ENCODE measurements around the gene CAMK2G. TPM values are rescaled to one million over a fixed set of nuclear protein-coding genes. Genes with fewer than 3 reads are reported as not detected.

CAMK2G gene
- polyA plus RNA-seq, 2 of the 4 experiments (the other 2 are of a cell fraction), result 22.6 to 25.5 TPM

DNA sequence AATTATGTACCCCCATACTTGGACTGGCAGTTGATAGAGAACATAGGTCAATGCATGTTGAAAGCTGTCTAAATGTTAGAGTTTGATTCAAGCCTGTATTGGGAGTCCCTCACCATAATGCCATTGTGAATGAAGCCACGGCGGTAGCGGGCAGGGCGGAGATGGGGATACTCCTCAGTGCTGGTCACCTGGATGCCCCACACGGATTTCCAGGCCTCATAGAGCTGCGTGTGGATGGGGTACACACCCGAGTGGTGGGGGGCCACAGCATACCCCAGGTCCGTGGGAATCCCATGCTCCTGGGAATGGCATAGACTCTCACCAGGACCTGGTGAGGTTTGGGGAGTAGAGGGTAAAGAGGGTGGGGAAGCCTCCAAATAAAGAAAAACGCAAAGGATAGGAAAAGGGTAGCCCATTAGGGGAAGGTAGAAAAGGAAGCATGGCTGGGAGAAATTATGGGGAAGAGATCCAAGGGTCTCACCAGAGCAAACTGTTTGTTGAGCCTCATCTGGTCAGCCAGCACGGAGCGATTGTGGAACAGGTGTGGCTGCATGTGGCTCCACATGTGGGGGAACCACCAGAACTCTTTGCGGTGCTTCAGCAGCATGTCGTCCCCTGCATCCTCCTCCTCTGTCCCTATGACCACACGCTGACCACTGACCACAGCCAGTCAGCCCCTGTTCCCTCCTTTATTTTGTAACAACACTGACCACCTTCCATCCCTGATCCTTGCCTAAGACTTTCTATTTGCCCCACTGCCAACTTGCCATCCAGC lies 68.0 kb downstream of the CAMK2G start:
- FAIRE-seq, result no peak
- Histone ChIP-seq H3K9me3 (no peaks in the 10 kb centered on the region), H3K4me3 (no peak overlapping the region), H3K4me1 (peaks cover 14% of the 10 kb centered on the region; the same call in 2 of the 3 replicates), H3K4me2 (no peak overlapping the region), H3K27ac (no peak overlapping the region)
- ATAC-seq, result no peak
- ChIA-PET CTCF (interaction anchor here (1.0 to 1.6 kb wide), 3 partner anchors 12 to 19 kb away, joined by 3 to 5 read pairs (median 5); no protein-coding TSS in a partner anchor), POLR2A (interaction anchor here (1.1 kb wide), 1 partner anchor 11 kb away, joined by 3 read pairs; no protein-coding TSS in a partner anchor)
- DNase-seq (ENCODE audit: low read depth in 1 of 2, low spot score in 1 of 2), result no peak
- 85% methylated on average over 14 of the region's 14 CpGs for whole genome bisulfite sequencing (ENCODE audit: missing lambda C conversion rate)
- TF ChIP-seq HOXA7 (CRISPR knock-in tag; IDR thresholded peaks at IDR 0.05) (no peak), RNF2 (IDR thresholded peaks at IDR 0.05; ENCODE audit: borderline replicate concordance, low read depth) (no peak), ZNF302 (CRISPR knock-in tag; IDR thresholded peaks at IDR 0.05) (no peak), TFCP2L1 (CRISPR knock-in tag; IDR thresholded peaks at IDR 0.05) (no peak), CBX2 (IDR thresholded peaks at IDR 0.05; ENCODE audit: borderline replicate concordance, low read depth) (no peak), EHMT2 (IDR thresholded peaks at IDR 0.05; ENCODE audit: low read depth) (no peak), CEBPB (IDR thresholded peaks at IDR 0.05) (no peak), RFX5 (IDR thresholded peaks at IDR 0.05) (no peak), ESRRA (IDR thresholded peaks at IDR 0.05; ENCODE audit: borderline replicate concordance, low read length) (no peak), CHD2 (IDR thresholded peaks at IDR 0.05; ENCODE audit: low read length, partially characterized antibody) (no peak), BHLHE40 (IDR thresholded peaks at IDR 0.05; ENCODE audit: low read depth, low read length) (no peak), CHD4 (IDR thresholded peaks at IDR 0.05; ENCODE audit: borderline replicate concordance) (no peak), MYC (IDR thresholded peaks at IDR 0.05; ENCODE audit: borderline replicate concordance, low read length) (no peak), TP53 (CRISPR knock-in tag; IDR thresholded peaks at IDR 0.05) (no peak), EP300 (IDR thresholded peaks at IDR 0.05) (no peak), KDM5A (IDR thresholded peaks at IDR 0.05) (no peak)
- TF ChIP-seq, protein P1, sequence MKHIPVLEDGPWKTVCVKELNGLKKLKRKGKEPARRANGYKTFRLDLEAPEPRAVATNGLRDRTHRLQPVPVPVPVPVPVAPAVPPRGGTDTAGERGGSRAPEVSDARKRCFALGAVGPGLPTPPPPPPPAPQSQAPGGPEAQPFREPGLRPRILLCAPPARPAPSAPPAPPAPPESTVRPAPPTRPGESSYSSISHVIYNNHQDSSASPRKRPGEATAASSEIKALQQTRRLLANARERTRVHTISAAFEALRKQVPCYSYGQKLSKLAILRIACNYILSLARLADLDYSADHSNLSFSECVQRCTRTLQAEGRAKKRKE (CRISPR knock-in tag; IDR thresholded peaks at IDR 0.05; ENCODE audit: low read depth), result no peak
- TF ChIP-seq, protein P2, sequence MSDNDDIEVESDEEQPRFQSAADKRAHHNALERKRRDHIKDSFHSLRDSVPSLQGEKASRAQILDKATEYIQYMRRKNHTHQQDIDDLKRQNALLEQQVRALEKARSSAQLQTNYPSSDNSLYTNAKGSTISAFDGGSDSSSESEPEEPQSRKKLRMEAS (IDR thresholded peaks at IDR 0.05), result no peak
- TF ChIP-seq, protein P3, sequence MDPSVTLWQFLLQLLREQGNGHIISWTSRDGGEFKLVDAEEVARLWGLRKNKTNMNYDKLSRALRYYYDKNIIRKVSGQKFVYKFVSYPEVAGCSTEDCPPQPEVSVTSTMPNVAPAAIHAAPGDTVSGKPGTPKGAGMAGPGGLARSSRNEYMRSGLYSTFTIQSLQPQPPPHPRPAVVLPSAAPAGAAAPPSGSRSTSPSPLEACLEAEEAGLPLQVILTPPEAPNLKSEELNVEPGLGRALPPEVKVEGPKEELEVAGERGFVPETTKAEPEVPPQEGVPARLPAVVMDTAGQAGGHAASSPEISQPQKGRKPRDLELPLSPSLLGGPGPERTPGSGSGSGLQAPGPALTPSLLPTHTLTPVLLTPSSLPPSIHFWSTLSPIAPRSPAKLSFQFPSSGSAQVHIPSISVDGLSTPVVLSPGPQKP (IDR thresholded peaks at IDR 0.05; ENCODE audit: low read depth, low read length), result no peak
- TF ChIP-seq, protein P4, sequence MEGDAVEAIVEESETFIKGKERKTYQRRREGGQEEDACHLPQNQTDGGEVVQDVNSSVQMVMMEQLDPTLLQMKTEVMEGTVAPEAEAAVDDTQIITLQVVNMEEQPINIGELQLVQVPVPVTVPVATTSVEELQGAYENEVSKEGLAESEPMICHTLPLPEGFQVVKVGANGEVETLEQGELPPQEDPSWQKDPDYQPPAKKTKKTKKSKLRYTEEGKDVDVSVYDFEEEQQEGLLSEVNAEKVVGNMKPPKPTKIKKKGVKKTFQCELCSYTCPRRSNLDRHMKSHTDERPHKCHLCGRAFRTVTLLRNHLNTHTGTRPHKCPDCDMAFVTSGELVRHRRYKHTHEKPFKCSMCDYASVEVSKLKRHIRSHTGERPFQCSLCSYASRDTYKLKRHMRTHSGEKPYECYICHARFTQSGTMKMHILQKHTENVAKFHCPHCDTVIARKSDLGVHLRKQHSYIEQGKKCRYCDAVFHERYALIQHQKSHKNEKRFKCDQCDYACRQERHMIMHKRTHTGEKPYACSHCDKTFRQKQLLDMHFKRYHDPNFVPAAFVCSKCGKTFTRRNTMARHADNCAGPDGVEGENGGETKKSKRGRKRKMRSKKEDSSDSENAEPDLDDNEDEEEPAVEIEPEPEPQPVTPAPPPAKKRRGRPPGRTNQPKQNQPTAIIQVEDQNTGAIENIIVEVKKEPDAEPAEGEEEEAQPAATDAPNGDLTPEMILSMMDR (IDR thresholded peaks at IDR 0.05), result no peak

GRCh38 chr10:73803680-73804286 lies 70.6 kb downstream of the CAMK2G start:
- no peaks in the 10 kb centered on the region for H3K9me3 ChIP-seq
- H3K27ac ChIP-seq, result no peak overlapping the region
- ATAC-seq (no peak), DNase-seq (ENCODE audit: low read depth in 1 of 2, low spot score in 1 of 2) (no peak), FAIRE-seq (no peak)
- H3K4me2 ChIP-seq, result no peak overlapping the region
- CTCF ChIA-PET, result interaction anchor here (1.2 kb wide), 1 partner anchor 9 kb away, joined by 3 read pairs; no protein-coding TSS in a partner anchor
- H3K4me1 ChIP-seq, result no peaks in the 10 kb centered on the region
- POLR2A ChIA-PET, result no interaction called here
- no peak overlapping the region for H3K4me3 ChIP-seq
- no peak for TF ChIP-seq HEYL (CRISPR knock-in tag; IDR thresholded peaks at IDR 0.05)
- TF ChIP-seq, protein P1 (CRISPR knock-in tag; IDR thresholded peaks at IDR 0.05; ENCODE audit: low read depth), result no peak
- TF ChIP-seq USF2 (IDR thresholded peaks at IDR 0.05), result no peak
- no peak for TF ChIP-seq BHLHE40 (IDR thresholded peaks at IDR 0.05; ENCODE audit: low read depth, low read length)
- no peak for TF ChIP-seq POLR2AphosphoS2 (conservative IDR thresholded peaks at IDR 0.05; ENCODE audit: low read length)
- no peak for TF ChIP-seq CBX8 (IDR thresholded peaks at IDR 0.05)
- no peak for TF ChIP-seq NPAS2 (CRISPR knock-in tag; IDR thresholded peaks at IDR 0.05; ENCODE audit: borderline replicate concordance)
- TF ChIP-seq, protein P4 (IDR thresholded peaks at IDR 0.05), result no peak
- no peak for TF ChIP-seq MAZ (IDR thresholded peaks at IDR 0.05; ENCODE audit: borderline replicate concordance, low read depth, low read length)
- TF ChIP-seq GATA3 (IDR thresholded peaks at IDR 0.05; ENCODE audit: borderline replicate concordance), result no peak
- no peak for TF ChIP-seq POLR2A (IDR thresholded peaks at IDR 0.05; ENCODE audit: low read length)
- TF ChIP-seq ZSCAN20 (CRISPR knock-in tag; IDR thresholded peaks at IDR 0.05), result no peak
